A549 (cell line): ENCODE measurements around the gene PXT1.

Experiments
- CTCF ChIP-seq: fragments of >200 bp; sonication (Bioruptor Twin); formaldehyde crosslinking; IDR thresholded peaks from 3 replicates; pipeline ENCODE4 v1.5.1; 2016
- NFE2L2 ChIP-seq: fragments of 150-350 bp; conservative IDR thresholded peaks from 2 replicates; pipeline ENCODE4 v1.6.1; 2014; ENCODE audit warnings: low read length
- RAD21 ChIP-seq, 2 experiments: fragments of >200 bp in 1 of 2; sonication (Bioruptor Twin) in 1 of 2; formaldehyde crosslinking in 1 of 2; IDR thresholded peaks in 1 of 2; conservative IDR thresholded peaks in 1 of 2; 2 replicates in 1 of 2; 3 replicates in 1 of 2; pipeline ENCODE4 v1.6.1; 2012 to 2018; ENCODE audit warnings: inconsistent platforms in 1 of 2
- RNF2 ChIP-seq: fragments of 200-600 bp; sonication (generic); IDR thresholded peaks from 2 replicates; pipeline ENCODE4 v1.6.1; 2016; ENCODE audit warnings: low read depth, mild to moderate bottlenecking, antibody characterized with exemption, moderate library complexity, borderline replicate concordance
- SREBF2 ChIP-seq: fragments of 450-650 bp; IDR thresholded peaks from 2 replicates; pipeline ENCODE4 v1.6.1; 2014; ENCODE audit warnings: mild to moderate bottlenecking, moderate library complexity

GRCh38 chr6:36469148-36469661 lies 26.6 kb upstream of the PXT1 start:
- TF ChIP-seq CTCF (no peak), NFE2L2 (no peak), RAD21 (conservative IDR thresholded peaks at IDR 0.05 in 1 of 2, IDR thresholded peaks at IDR 0.05 in 1 of 2) (no peak), RNF2 (no peak), SREBF2 (no peak)
